ENCODE data around the gene CNTNAP2. TPM values are rescaled to one million over a fixed set of nuclear protein-coding genes. Genes with fewer than 3 reads are reported as not detected.

CNTNAP2 gene
- total RNA-seq, 4 donors from 2014 or later = 0.91 to 16.0 TPM; not detected in 2

- intact Hi-C loops (cut with DNase I; ENCODE audit: low total_unique reads) = no loop called here
These were observed 670.7 kb downstream of the CNTNAP2 start for GRCh38 chr7:146787266-146787665.

GRCh38 chr7:146788008-146788407, 671.4 kb downstream of the CNTNAP2 start:
- no peaks in the 10 kb centered on the region for H3K4me1 ChIP-seq
- no peaks in the 10 kb centered on the region for H3K36me3 ChIP-seq
- intact Hi-C loops (cut with DNase I; ENCODE audit: low total_unique reads) = no loop called here
- H3K27ac ChIP-seq = no peak overlapping the region
- no peak overlapping the region for H3K4me3 ChIP-seq
- TF ChIP-seq POLR2A (IDR thresholded peaks at IDR 0.05) = no peak
- no peak for TF ChIP-seq CTCF (IDR thresholded peaks at IDR 0.05)
- no peak for DNase-seq
- no peaks in the 10 kb centered on the region for H3K27me3 ChIP-seq
- no peaks in the 10 kb centered on the region for H3K9me3 ChIP-seq

More at GRCh38 chr7:146787266-146787665, 670.7 kb downstream of the CNTNAP2 start:
- Histone ChIP-seq H3K27ac (no peak overlapping the region), H3K27me3 (no peaks in the 10 kb centered on the region), H3K9me3 (no peaks in the 10 kb centered on the region), H3K4me1 (no peaks in the 10 kb centered on the region), H3K36me3 (no peaks in the 10 kb centered on the region), H3K4me3 (no peak overlapping the region)
- DNase-seq = no peak
- TF ChIP-seq POLR2A (IDR thresholded peaks at IDR 0.05) (no peak), CTCF (IDR thresholded peaks at IDR 0.05) (no peak)

DNA sequence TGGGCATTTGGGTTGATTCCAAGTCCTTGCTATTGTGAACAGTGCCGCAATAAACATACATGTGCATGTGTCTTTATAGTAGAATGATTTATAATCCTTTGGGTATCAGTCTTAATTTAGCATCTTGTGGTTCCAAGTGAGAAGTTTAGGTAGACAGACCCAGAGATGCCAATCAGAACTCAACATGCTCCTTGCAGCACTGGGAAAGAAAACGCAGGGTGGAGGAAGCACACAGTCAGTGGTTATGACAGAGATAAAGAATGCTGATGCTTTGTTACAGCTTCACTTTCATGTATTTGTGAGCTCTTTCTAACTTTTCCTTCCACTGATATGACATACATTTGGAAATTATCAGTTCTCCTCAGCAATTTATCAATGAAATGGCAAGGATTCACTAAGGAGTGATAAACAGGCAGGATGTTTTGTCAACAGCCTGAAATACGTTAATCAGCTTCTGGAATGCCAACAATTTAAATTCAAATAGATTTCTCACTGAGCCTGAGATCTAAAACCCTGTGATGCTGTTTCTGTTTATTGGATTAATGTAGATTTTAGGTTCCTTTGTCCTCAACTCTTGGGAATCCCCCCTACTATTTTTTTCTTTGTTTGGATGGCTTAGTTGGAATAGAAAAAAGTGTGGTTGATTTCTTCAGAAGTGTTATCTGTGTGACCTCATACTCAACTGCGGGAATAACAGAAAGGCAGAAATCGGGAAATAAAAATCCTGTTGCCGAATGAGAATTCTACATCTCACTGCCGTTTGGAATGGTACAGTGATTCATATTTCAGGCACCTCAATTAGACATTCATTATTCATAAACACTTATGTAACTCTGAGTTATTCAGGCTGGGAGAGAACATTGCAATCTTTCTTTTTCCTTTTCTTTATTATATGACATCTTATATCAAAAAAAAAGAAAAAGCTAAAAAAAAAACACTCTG, 675.0 kb downstream of the CNTNAP2 start:
- H3K4me3 ChIP-seq = no peak overlapping the region
- H3K27ac ChIP-seq = no peak overlapping the region
- intact Hi-C loops (cut with DNase I; ENCODE audit: low total_unique reads) = no loop called here
- H3K27me3 ChIP-seq = no peaks in the 10 kb centered on the region
- H3K9me3 ChIP-seq = no peaks in the 10 kb centered on the region
- DNase-seq = no peak
- no peaks in the 10 kb centered on the region for H3K36me3 ChIP-seq
- TF ChIP-seq POLR2A (IDR thresholded peaks at IDR 0.05) (no peak), CTCF (IDR thresholded peaks at IDR 0.05) (no peak)
- no peaks in the 10 kb centered on the region for H3K4me1 ChIP-seq

DNA sequence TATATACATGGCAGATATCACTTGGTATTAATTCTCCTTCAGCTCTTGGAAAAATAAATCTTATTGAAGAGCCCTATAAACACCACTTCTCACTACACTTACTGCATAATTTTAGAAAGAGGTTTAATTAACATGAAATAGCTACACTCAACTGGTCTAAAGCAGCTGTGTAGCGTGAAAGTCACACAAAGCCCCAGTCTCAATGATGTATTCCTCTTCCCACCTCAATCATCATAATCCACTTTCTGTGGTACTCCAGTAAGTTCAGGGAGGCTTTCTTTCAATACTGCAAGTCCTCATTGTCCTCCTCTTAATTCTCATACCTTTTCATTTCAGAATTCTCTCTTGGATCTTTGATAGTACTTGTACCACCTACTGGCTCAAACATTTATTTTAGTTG, 688.0 kb downstream of the CNTNAP2 start:
- no peak for DNase-seq
- TF ChIP-seq POLR2A (IDR thresholded peaks at IDR 0.05) = no peak
- no peak for TF ChIP-seq CTCF (IDR thresholded peaks at IDR 0.05)
- no peaks in the 10 kb centered on the region for H3K36me3 ChIP-seq
- H3K4me1 ChIP-seq = no peaks in the 10 kb centered on the region
- intact Hi-C loops (cut with DNase I; ENCODE audit: low total_unique reads) = no loop called here
- no peaks in the 10 kb centered on the region for H3K27me3 ChIP-seq
- no peaks in the 10 kb centered on the region for H3K9me3 ChIP-seq
- H3K4me3 ChIP-seq = no peak overlapping the region
- no peak overlapping the region for H3K27ac ChIP-seq

- Histone ChIP-seq H3K36me3 (no peaks in the 10 kb centered on the region), H3K9me3 (no peaks in the 10 kb centered on the region), H3K4me3 (no peak overlapping the region), H3K4me1 (no peaks in the 10 kb centered on the region), H3K27ac (no peak overlapping the region), H3K27me3 (no peaks in the 10 kb centered on the region)
- TF ChIP-seq POLR2A (IDR thresholded peaks at IDR 0.05) = no peak
- TF ChIP-seq CTCF (IDR thresholded peaks at IDR 0.05) = no peak
- DNase-seq = no peak
- intact Hi-C loops (cut with DNase I; ENCODE audit: low total_unique reads) = no loop called here
These were observed 688.5 kb downstream of the CNTNAP2 start for GRCh38 chr7:146805082-146805481.

Measured in uterus (tissue), 4 donors.